T follicular helper cell (primary cell): ENCODE data around the gene TASP1.

Source experiments
- DNase-seq: peaks from one replicate; pipeline ENCODE4 v3.0.0-alpha.2; 2020; ENCODE audit warnings: low read depth

TASP1 gene

DNA sequence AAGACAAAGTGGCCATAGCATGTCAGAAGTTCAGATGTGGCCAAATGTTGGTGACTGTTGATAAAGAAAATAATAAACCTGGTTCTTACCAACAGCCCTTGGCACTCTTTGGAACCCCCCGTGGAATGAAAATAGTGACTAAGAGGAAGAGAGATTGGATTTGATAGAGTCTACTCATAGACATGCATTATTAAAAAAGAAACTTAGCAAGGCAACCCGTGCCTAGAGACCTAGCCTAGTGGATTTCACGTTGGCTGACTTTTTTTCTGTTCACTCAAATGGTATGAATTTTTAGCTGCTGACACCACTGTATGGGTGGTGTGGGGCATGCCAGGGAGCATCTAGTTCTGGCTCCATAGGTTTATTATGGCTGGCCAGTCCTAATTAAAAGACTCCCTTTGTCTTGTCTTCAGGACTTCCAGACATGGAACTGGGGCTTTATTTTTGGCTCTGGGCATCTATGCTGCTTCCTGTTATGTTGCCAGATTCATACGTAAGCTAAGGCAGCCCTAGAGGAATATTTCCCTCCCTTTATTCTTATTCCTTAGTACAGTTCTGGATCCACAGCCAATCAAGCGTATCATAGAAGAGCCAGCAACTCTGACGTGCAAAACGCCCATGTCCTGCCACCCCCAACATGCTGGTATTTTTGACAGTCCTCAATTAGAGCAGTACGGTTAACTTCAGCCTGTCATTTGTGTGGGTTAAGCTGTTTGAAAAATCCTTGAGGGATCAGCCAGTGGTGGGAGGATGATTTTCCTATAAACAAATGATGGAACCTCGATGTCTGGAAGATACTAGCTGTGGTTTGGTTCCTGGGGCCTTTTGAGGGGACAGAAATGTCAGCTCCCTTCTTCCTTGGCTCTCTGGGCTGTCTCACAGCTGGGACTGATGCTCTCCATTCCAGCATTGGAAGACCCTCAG lies 290.2 kb downstream of the TASP1 start:
- no peak for DNase-seq

DNA sequence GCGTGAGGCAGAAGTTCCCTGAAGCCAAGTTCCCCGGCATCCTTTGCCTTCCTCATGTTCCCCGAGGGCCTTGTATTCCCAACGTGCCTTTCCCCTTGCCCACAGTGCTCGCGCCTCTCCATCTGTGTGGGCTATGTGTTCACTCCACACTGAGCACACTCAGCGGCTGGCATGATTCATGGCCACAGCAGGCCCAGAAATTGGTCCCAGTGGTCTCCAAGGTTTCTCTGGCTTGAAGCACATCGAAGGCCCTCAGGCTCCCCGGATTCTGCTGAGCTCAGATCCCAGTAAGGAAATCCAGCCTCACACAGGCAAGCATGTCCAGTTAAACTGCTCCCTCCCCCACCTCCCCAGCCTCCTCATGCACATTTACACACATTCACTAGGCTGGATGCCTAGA lies 294.1 kb downstream of the TASP1 start:
- no peak for DNase-seq

DNA sequence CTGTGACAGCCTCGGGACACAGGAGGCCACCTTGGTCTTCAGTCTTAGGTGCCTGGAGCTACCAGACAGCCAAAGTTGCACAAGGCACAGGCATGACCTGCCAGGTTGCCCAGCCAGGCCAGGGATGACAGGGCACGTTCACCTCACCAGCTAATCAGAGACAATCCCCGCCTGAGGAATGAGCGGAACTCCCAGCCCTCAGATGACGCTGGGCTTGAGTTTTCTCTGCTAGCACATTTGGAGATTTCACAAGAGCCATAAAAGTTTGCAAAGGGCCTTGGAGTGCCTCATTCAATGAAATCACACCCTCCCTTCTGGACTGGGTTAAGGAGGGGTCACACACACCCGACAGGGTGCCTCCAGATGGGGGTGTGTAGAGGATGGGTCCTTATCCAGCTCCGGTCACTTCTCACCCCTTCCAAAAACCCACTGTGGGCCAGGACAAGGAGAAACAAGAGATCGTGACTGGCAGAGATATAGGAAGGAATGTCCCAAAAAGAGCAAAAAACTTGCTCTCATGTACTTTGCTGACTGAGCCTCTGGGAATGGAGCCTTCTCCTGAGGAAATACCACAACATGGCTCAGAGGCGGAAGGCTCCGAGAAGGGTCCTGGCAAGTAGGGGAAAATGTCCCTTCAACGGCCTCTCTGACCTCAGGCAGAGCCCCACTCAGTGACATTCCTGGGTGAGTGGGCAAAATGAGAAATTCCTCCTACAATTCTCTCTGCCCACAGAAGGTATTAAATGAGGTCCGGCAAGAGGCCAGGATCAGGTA lies 296.1 kb downstream of the TASP1 start:
- no peak for DNase-seq

DNA sequence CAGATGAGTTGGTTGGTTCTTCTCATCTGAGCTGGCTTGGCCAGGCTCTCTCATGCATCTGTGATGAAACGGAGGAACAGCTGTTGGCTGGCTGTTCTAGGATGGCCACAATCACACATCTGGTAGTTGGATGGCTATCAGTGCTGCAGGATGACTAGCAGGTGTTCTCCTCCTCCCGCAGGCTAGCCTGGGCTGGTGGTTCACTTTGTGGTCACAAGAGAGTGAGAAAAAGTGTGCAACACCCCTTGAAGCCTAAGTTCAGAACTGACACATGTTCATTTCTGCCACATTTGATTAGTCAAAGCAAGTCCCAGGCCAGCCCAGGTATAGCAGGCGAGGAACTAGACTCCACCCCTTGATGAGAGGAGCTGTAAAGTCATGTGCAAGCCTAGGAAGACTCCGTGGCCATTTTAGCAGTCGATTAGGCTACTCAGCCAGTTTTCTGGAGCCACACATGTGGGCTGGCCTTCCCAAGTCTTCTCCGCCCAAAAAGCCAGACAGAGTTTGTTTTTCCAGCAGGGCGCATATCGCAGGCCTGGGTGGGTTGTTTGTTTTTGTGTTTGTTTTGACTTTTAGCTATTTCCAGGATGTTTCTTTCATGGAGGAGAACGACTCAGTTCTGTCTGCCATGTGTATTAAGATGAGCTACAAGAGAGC lies 296.9 kb downstream of the TASP1 start:
- no peak for DNase-seq

DNA sequence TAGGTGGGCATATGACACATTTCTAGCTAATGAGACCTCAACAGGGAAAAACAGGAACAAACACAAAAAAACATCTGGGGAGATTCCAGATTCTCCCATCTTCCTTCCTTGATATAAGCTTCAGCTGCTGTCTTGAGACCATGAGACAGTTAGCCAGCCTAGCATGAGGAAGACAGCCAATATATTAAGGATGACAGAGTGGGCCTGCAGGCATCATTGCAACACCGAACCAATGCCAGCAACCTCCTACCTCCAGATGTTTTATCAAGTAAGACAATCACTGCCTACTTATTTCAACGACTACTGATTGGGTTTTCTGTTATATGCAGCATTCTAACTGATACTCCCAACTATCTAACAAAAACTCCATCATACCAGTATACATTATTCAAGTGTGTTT lies 298.6 kb downstream of the TASP1 start:
- DNase-seq = no peak
